Naive thymus-derived CD8-positive, alpha-beta T cell (primary cell): ENCODE data around the gene TMEM164. TPM values are rescaled to one million over a fixed set of nuclear protein-coding genes. Genes with fewer than 3 reads are reported as not detected.

Experiments
- ATAC-seq, 2 donors: fragments of 150-1000 bp; cut with Tn5 transposase in 1 of 2; sonication (Bioruptor Pico), chemical (Tn5 transposase) in 1 of 2; 1 replicate in 1 of 2; 2 replicates in 1 of 2; pipeline ENCODE4 v1.10.0; 2021; ENCODE audit warnings: mild to moderate bottlenecking in 2 of 2, moderate library complexity in 2 of 2
- POLR2A ChIA-PET: fragments of 350-600 bp; sonication (Branson Sonifier 250); formaldehyde crosslinking; loops from one replicate; lab custom pipeline; 2021; ENCODE audit warnings: antibody characterized with exemption; lab: Charles Lee
- DNase-seq, 10 donors: peaks; one replicate each; pipeline versions ENCODE4 v3.0.0 to v3.0.0-alpha.2; 2020 to 2022
- H3K27ac Mint-ChIP-seq, 10 donors: one replicate each; pipeline ENCODE4 v1.8.0; 2020 to 2022; ENCODE audit warnings: mild to moderate bottlenecking in 10 of 10, mixed read lengths in 10 of 10, moderate library complexity in 4 of 10, inconsistent platforms in 1 of 10
- H3K27me3 Mint-ChIP-seq, 5 donors: one replicate each; pipeline ENCODE4 v1.8.0; 2021 to 2022; ENCODE audit warnings: mixed read lengths in 5 of 5
- H3K36me3 Mint-ChIP-seq, 3 donors: one replicate each; pipeline ENCODE4 v1.8.0; 2020 to 2022; ENCODE audit warnings: mixed read lengths in 3 of 3, mild to moderate bottlenecking in 2 of 3, inconsistent platforms in 1 of 3
- H3K4me1 Mint-ChIP-seq, 4 donors: one replicate each; pipeline ENCODE4 v1.8.0; 2021 to 2022; ENCODE audit warnings: mixed read lengths in 4 of 4
- H3K4me3 Mint-ChIP-seq, 10 donors: one replicate each; pipeline ENCODE4 v1.8.0; 2020 to 2022; ENCODE audit warnings: mild to moderate bottlenecking in 10 of 10, mixed read lengths in 10 of 10, moderate library complexity in 6 of 10, inconsistent platforms in 1 of 10
- H3K9me3 Mint-ChIP-seq, 9 donors: one replicate each; pipeline ENCODE4 v1.8.0; 2020 to 2022; ENCODE audit warnings: mixed read lengths in 9 of 9, mild to moderate bottlenecking in 3 of 9, inconsistent platforms in 1 of 9, moderate library complexity in 1 of 9
- microRNA-seq: library from miRNA; unstranded; fragments of <30 nt; microRNA quantifications from one replicate; pipeline ENCODE4 v1.2.0, GENCODE V29; 2022; ENCODE audit warnings: borderline microRNAs expressed
- polyA plus RNA-seq, 3 donors: library from polyadenylated mRNA; unstranded; fragments of 300-500 nt; fragmentation: Illumina TruSeq; gene quantifications; one replicate each; pipeline ENCODE4 v1.2.3, GENCODE V29; 2021
- total RNA-seq, 8 experiments: library from RNA in 2 of 8; stranded (reverse) in 2 of 8; gene quantifications; one replicate each; pipeline ENCODE4 v1.2.3 and lab custom pipeline; 2021 to 2026

The TMEM164 gene
- total and polyA plus RNA-seq, 5 experiments from 2014 or later = 0.66 to 18.3 (median 1.4) TPM

GRCh38 chrX:110218591-110218990 is 215.7 kb downstream of the TMEM164 start:
- POLR2A ChIA-PET = no interaction called here
- DNase-seq = no peak
- no peak for ATAC-seq
- H3K27me3 Mint-ChIP-seq = no peaks in the 10 kb centered on the region
- no peak overlapping the region for H3K4me3 Mint-ChIP-seq
- peaks cover 0 to 10% (median 0%) of the 10 kb centered on the region in 3 donors for H3K36me3 Mint-ChIP-seq
- no peak overlapping the region for H3K27ac Mint-ChIP-seq
- peaks cover 6 to 38% (median 16%) of the 10 kb centered on the region in 4 donors for H3K4me1 Mint-ChIP-seq
- peaks cover 0 to 5% (median 0%) of the 10 kb centered on the region in 9 donors for H3K9me3 Mint-ChIP-seq

DNA sequence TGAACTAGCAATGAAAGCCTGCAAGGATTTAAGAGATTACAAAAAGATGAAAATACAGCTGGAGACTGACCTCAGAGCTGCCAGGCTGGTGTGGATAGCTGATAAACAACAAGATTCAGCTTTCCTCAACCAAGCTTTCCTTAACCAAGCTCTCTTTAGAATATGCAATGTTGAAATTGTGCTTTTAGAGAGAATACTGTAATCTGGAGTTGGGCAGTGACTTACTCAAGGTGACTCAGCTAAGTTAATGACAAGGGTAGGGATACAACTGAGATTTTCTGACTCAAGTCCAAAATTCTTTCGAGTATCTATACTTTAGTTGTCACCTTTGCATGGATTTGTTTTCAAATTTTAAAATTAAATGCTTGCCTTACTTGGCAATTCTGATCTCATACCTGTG is 217.0 kb downstream of the TMEM164 start:
- H3K4me3 Mint-ChIP-seq = no peak overlapping the region
- H3K4me1 Mint-ChIP-seq = peaks cover 4 to 36% (median 16%) of the 10 kb centered on the region in 4 donors
- POLR2A ChIA-PET = interaction anchor here (1.1 kb wide), 1 partner anchor 9 kb away, joined by 3 read pairs; no protein-coding TSS in a partner anchor
- H3K27ac Mint-ChIP-seq = no peak overlapping the region
- no peaks in the 10 kb centered on the region for H3K27me3 Mint-ChIP-seq
- peaks cover 0 to 5% (median 0%) of the 10 kb centered on the region in 9 donors for H3K9me3 Mint-ChIP-seq
- H3K36me3 Mint-ChIP-seq = peaks cover 0 to 7% (median 0%) of the 10 kb centered on the region in 3 donors
- ATAC-seq (no peak), DNase-seq (no peak)

DNA sequence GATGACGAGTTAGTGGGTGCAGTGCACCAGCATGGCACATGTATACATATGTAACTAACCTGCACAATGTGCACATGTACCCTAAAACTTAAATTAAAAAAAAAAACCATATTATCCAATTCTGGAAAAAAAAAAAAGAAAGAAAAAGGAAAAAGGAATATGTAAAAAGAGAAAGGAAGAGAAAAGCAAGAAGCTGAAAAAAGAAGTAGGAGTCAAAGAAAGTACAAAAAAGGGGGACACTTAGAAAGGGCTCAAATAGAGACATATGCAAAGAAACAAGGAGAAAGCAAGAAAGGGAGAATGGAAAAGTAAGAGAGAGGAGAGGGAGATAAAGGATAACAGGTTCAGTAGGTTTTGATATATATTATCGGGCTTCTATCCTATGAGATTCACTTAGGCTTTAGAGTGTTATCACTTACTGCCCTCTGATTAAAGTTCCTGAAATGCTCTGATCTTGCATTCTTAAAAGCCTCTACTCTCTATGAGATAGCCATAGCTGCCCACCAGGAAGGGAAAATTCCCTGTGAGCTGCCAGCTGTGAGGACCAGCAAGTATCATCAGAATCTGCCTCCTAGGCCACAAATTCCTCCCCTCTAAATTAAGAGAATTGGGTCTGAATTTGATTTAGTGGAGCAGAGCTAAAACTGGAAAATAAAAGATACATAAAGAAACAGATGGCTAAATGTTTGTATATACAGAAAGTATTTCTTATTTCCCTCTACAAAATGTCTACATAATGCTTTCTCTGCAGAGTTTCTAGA is 219.8 kb downstream of the TMEM164 start:
- H3K4me3 Mint-ChIP-seq = no peak overlapping the region
- POLR2A ChIA-PET = no interaction called here
- H3K9me3 Mint-ChIP-seq = peaks cover 0 to 5% (median 0%) of the 10 kb centered on the region in 9 donors
- ATAC-seq (no peak), DNase-seq (no peak)
- peaks cover 2 to 34% (median 19%) of the 10 kb centered on the region in 4 donors for H3K4me1 Mint-ChIP-seq
- H3K36me3 Mint-ChIP-seq = peaks cover 0 to 3% (median 0%) of the 10 kb centered on the region in 3 donors
- peak overlapping the region in 1 of 10 donors; percentile 41 for H3K27ac Mint-ChIP-seq
- H3K27me3 Mint-ChIP-seq = no peaks in the 10 kb centered on the region

- no peaks in the 10 kb centered on the region for H3K27me3 Mint-ChIP-seq
- peaks cover 0 to 5% (median 0%) of the 10 kb centered on the region in 9 donors for H3K9me3 Mint-ChIP-seq
- POLR2A ChIA-PET = no interaction called here
- H3K4me3 Mint-ChIP-seq = no peak overlapping the region
- H3K4me1 Mint-ChIP-seq = peaks cover 0 to 44% (median 20%) of the 10 kb centered on the region in 4 donors
- ATAC-seq (no peak), DNase-seq (no peak)
- peak overlapping the region in 2 of 10 donors; percentile 26 to 59 for H3K27ac Mint-ChIP-seq
- H3K36me3 Mint-ChIP-seq = peaks cover 0 to 3% (median 0%) of the 10 kb centered on the region in 3 donors
Observed at GRCh38 chrX:110224926-110225617, 222.2 kb downstream of the TMEM164 start.

DNA sequence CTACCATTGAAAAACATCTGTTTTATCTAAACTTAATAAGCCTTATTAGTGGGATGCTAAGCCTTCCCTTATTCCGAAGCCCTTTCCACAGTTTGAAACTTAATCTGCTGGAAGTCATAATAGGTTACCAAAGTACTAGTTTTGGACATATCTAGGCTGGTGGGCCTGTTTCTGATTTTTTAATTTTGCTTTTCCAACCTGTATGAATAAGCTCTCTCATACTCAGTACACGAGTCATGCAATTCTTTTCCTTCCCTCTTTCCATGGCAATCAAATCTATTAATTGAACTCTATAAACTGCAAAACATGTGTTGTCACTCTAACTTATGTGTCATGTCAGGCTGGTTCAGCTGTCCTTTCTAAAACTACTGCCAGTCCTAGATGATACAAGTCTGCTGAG is 224.0 kb downstream of the TMEM164 start:
- peaks cover 2 to 6% (median 5%) of the 10 kb centered on the region in 3 donors for H3K36me3 Mint-ChIP-seq
- peaks cover 5 to 51% (median 26%) of the 10 kb centered on the region in 4 donors for H3K4me1 Mint-ChIP-seq
- no peaks in the 10 kb centered on the region for H3K27me3 Mint-ChIP-seq
- H3K9me3 Mint-ChIP-seq = peaks cover 0 to 10% (median 0%) of the 10 kb centered on the region in 9 donors
- peak overlapping the region in 4 of 10 donors; percentile 3 to 68 (median 46) for H3K27ac Mint-ChIP-seq
- ATAC-seq = no peak
- no peak for DNase-seq
- H3K4me3 Mint-ChIP-seq = no peak overlapping the region
- POLR2A ChIA-PET = no interaction called here

Small RNAs within 50 kb of the gene (microRNA-seq; reads per million reads assigned to microRNA genes)
- not detected for gene MIR3978
- 1,358 reads per million, percentile 87 among the genes with 10 or more reads in this experiment for gene MIR652
